Thoracic aorta (tissue), 2 donors: ENCODE data around the gene NCKAP5L. TPM values are rescaled to one million over a fixed set of nuclear protein-coding genes. Genes with fewer than 3 reads are reported as not detected.

Source experiments
- ATAC-seq: fragments of 150-250 bp; one replicate; pipeline ENCODE4 v1.8.0; 2017; ENCODE audit warnings: low read depth; ENCODE audit not compliant: insufficient number of reproducible peaks, low FRiP score
- DNase-seq: peaks from one replicate; pipeline ENCODE4 v3.0.0-alpha.2; 2020; ENCODE audit warnings: low spot score
- H3K27ac ChIP-seq, 2 donors: fragments of 200-600 bp; sonication (generic); 1 replicate in 1 of 2; 2 replicates in 1 of 2; pipeline ENCODE4 v1.5.1; 2016; ENCODE audit warnings: mild to moderate bottlenecking in 2 of 2, moderate library complexity in 2 of 2
- H3K27me3 ChIP-seq: fragments of 200-600 bp; sonication (generic); replicated peaks from 2 replicates; pipeline ENCODE4 v1.6.0; 2016; ENCODE audit warnings: mild to moderate bottlenecking; ENCODE audit not compliant: insufficient read depth
- H3K36me3 ChIP-seq: fragments of 200-600 bp; sonication (generic); one replicate; pipeline ENCODE4 v1.5.1; 2016
- H3K4me1 ChIP-seq, 2 donors: fragments of 200-600 bp; sonication (generic); 1 replicate in 1 of 2; 2 replicates in 1 of 2; pipeline versions ENCODE4 v1.5.1 to v1.6.0; 2016; ENCODE audit warnings: low read depth in 2 of 2, mild to moderate bottlenecking in 1 of 2; ENCODE audit not compliant: control insufficient read depth in 1 of 2
- H3K4me3 ChIP-seq: fragments of 200-600 bp; sonication (generic); 2 replicates; pipeline ENCODE4 v1.5.1; 2016; ENCODE audit warnings: mild to moderate bottlenecking
- H3K9me3 ChIP-seq: fragments of 200-600 bp; sonication (generic); 2 replicates; pipeline ENCODE4 v1.5.1; 2016
- CTCF ChIP-seq: fragments of 200-600 bp; sonication (generic); IDR thresholded peaks from one replicate; pipeline ENCODE4 v1.5.1; 2019; ENCODE audit warnings: antibody characterized with exemption
- total RNA-seq, 2 donors: library from RNA; depleted of rRNA; stranded (reverse); fragments of >200 nt; gene quantifications; one replicate each; pipeline versions ENCODE4 v1.1.0 to v1.2.3, GENCODE V29; 2016

The NCKAP5L gene
- total RNA-seq, 2 donors from 2014 or later: 34.9 to 38.0 TPM

- DNase-seq (no peak), ATAC-seq (no peak)
- Histone ChIP-seq H3K4me3 (no peak overlapping the region), H3K27me3 (no peaks in the 10 kb centered on the region), H3K9me3 (no peaks in the 10 kb centered on the region), H3K36me3 (no peaks in the 10 kb centered on the region), H3K27ac (peak overlapping the region in 1 of 2 donors; percentile 27), H3K4me1 (peaks cover 9 to 28% of the 10 kb centered on the region in 2 donors)
- no peak for TF ChIP-seq CTCF
Measured at GRCh38 chr12:49867570-49868341, 39.5 kb upstream of the NCKAP5L start.

- peak; percentile 26 for DNase-seq
- ATAC-seq: no peak
Measured at GRCh38 chr12:49866859-49867569, 38.8 kb upstream of the NCKAP5L start.

GRCh38 chr12:49865782-49866135 lies 37.5 kb upstream of the NCKAP5L start:
- H3K4me1 ChIP-seq: peaks cover 9 to 28% of the 10 kb centered on the region in 2 donors
- TF ChIP-seq CTCF: no peak
- no peaks in the 10 kb centered on the region for H3K36me3 ChIP-seq
- no peaks in the 10 kb centered on the region for H3K27me3 ChIP-seq
- ATAC-seq (no peak), DNase-seq (no peak)
- H3K27ac ChIP-seq: no peak overlapping the region
- H3K9me3 ChIP-seq: no peaks in the 10 kb centered on the region
- no peak overlapping the region for H3K4me3 ChIP-seq

More at GRCh38 chr12:49866859-49867569, 38.8 kb upstream of the NCKAP5L start:
- H3K27ac ChIP-seq: no peak overlapping the region
- no peaks in the 10 kb centered on the region for H3K27me3 ChIP-seq
- no peaks in the 10 kb centered on the region for H3K36me3 ChIP-seq
- peaks cover 9 to 28% of the 10 kb centered on the region in 2 donors for H3K4me1 ChIP-seq
- TF ChIP-seq CTCF: peak; percentile 97
- H3K9me3 ChIP-seq: no peaks in the 10 kb centered on the region
- no peak overlapping the region for H3K4me3 ChIP-seq

- ATAC-seq (no peak), DNase-seq (no peak)
- no peak overlapping the region for H3K4me3 ChIP-seq
- peaks cover 9 to 28% of the 10 kb centered on the region in 2 donors for H3K4me1 ChIP-seq
- H3K27me3 ChIP-seq: no peaks in the 10 kb centered on the region
- no peaks in the 10 kb centered on the region for H3K9me3 ChIP-seq
- no peak overlapping the region for H3K27ac ChIP-seq
- H3K36me3 ChIP-seq: no peaks in the 10 kb centered on the region
- no peak for TF ChIP-seq CTCF
Measured at GRCh38 chr12:49865109-49865781, 37.0 kb upstream of the NCKAP5L start.

- ATAC-seq (no peak), DNase-seq (no peak)
- no peak for TF ChIP-seq CTCF
- Histone ChIP-seq H3K27me3 (no peaks in the 10 kb centered on the region), H3K36me3 (no peaks in the 10 kb centered on the region), H3K27ac (no peak overlapping the region), H3K9me3 (no peaks in the 10 kb centered on the region), H3K4me1 (peaks cover 9 to 26% of the 10 kb centered on the region in 2 donors), H3K4me3 (no peak overlapping the region)
Measured at GRCh38 chr12:49864798-49865090, 36.5 kb upstream of the NCKAP5L start.
